WTC11 (cell line): ENCODE measurements around the gene OAS2.

Experiments
- ATF1 ChIP-seq: sonication (generic); formaldehyde crosslinking; IDR thresholded peaks from 2 replicates; pipeline ENCODE4 v1.8.1; 2023; ENCODE audit warnings: mild to moderate bottlenecking, moderate library complexity, missing genetic modification reagents
- CTCF ChIP-seq: fragments of 200-600 bp; IDR thresholded peaks from 2 replicates; pipeline ENCODE4 v1.8.0; 2022; ENCODE audit warnings: antibody characterized with exemption
- ETV6 ChIP-seq: sonication (generic); formaldehyde crosslinking; IDR thresholded peaks from 2 replicates; pipeline ENCODE4 v1.8.1; 2022; ENCODE audit warnings: mild to moderate bottlenecking, missing genetic modification reagents
- MAX ChIP-seq: sonication (generic); formaldehyde crosslinking; IDR thresholded peaks from 2 replicates; pipeline ENCODE4 v1.8.0; 2022; ENCODE audit warnings: mild to moderate bottlenecking, missing genetic modification reagents
- NFYB ChIP-seq: sonication (generic); formaldehyde crosslinking; conservative IDR thresholded peaks from 2 replicates; pipeline ENCODE4 v1.8.0; 2022; ENCODE audit warnings: low read depth, missing genetic modification reagents
- SP1 ChIP-seq: sonication (generic); formaldehyde crosslinking; conservative IDR thresholded peaks from 2 replicates; pipeline ENCODE4 v1.8.1; 2022; ENCODE audit warnings: missing genetic modification reagents

GRCh38 chr12:113007166-113007565 lies 28.8 kb downstream of the OAS2 start:
- TF ChIP-seq MAX (CRISPR knock-in tag) (no peak), SP1 (no peak), ATF1 (CRISPR knock-in tag) (no peak), ETV6 (CRISPR knock-in tag) (no peak), NFYB (CRISPR knock-in tag) (no peak), CTCF (no peak)
